MV-4-11 (cell line): ENCODE data around the gene RGPD5.
"Not testable (repeated sequence)": the region's sequence is repeated elsewhere in the genome, so short reads cannot be mapped to it uniquely, and the experiment has no call there.

Experiments
- DNase-seq: peaks from one replicate; lab custom pipeline; 2025; lab: John Stamatoyannopoulos, UW

The RGPD5 gene

GRCh38 chr2:109893736-109894135 is 99.6 kb downstream of the RGPD5 start:
- DNase-seq, result not testable (repeated sequence)

GRCh38 chr2:109894141-109894540 is 100.0 kb downstream of the RGPD5 start:
- not testable (repeated sequence) for DNase-seq

GRCh38 chr2:109895090-109895869 is 101.2 kb downstream of the RGPD5 start:
- not testable (repeated sequence) for DNase-seq

- DNase-seq, result not testable (repeated sequence)
These were observed 102.1 kb downstream of the RGPD5 start for GRCh38 chr2:109896212-109896611.

- not testable (repeated sequence) for DNase-seq
These were observed 103.8 kb downstream of the RGPD5 start for GRCh38 chr2:109897769-109898461.

- DNase-seq, result not testable (repeated sequence)
These were observed 104.6 kb downstream of the RGPD5 start, which contains the start of gene LIMS3 for GRCh38 chr2:109898462-109899336. Gene LIMS3, plus strand, starts transcription at chr2:109898688. Its CDS starts 41 bp downstream, at chr2:109898729.

- DNase-seq, result not testable (repeated sequence)
These were observed 111.7 kb downstream of the RGPD5 start for GRCh38 chr2:109905796-109906195.
